ENCODE data around the gene ITPR1. TPM values are rescaled to one million over a fixed set of nuclear protein-coding genes. Genes with fewer than 3 reads are reported as not detected.

Gene ITPR1
- total and polyA plus RNA-seq, 4 donors: 3.7 to 39.4 (median 8.2) TPM

GRCh38 chr3:4647411-4647810, 154.3 kb downstream of the ITPR1 start:
- no peak for DNase-seq (ENCODE audit: low spot score)
- TF ChIP-seq GABPA (IDR thresholded peaks at IDR 0.05 in 1 of 2, conservative IDR thresholded peaks at IDR 0.05 in 1 of 2) (no peak), EGR1 (IDR thresholded peaks at IDR 0.05; ENCODE audit: low read depth in 2 of 2) (no peak), JUND (IDR thresholded peaks at IDR 0.05) (no peak), TAF1 (conservative IDR thresholded peaks at IDR 0.05) (no peak)
- Histone ChIP-seq H3K27me3 (ENCODE audit: control insufficient read depth in 4 of 4, insufficient read depth in 4 of 4, low read length in 3 of 4) (no peaks in the 10 kb centered on the region), H3K9ac (ENCODE audit: low read depth in 1 of 2, low read length in 2 of 2) (no peak overlapping the region), H3K36me3 (ENCODE audit: control insufficient read depth in 4 of 4, insufficient read depth in 3 of 4, low read depth in 1 of 4, low read length in 3 of 4) (peaks cover 1 to 5% (median 3%) of the 10 kb centered on the region in 4 donors), H3K4me1 (ENCODE audit: control insufficient read depth in 4 of 4, insufficient read depth in 4 of 4, low read length in 3 of 4) (no peaks in the 10 kb centered on the region), H3K9me3 (ENCODE audit: control insufficient read depth in 4 of 4, low read length in 3 of 4) (no peaks in the 10 kb centered on the region), H3K4me3 (ENCODE audit: low read depth in 1 of 3, low read length in 3 of 3) (no peak overlapping the region), H3K27ac (ENCODE audit: low read depth in 1 of 2, low read length in 2 of 2) (no peak overlapping the region)
- 97% methylated on average over 2 of the region's 2 CpGs for WGBS

- Histone ChIP-seq H3K9me3 (ENCODE audit: control insufficient read depth in 4 of 4, low read length in 3 of 4) (no peaks in the 10 kb centered on the region), H3K27ac (ENCODE audit: low read depth in 1 of 2, low read length in 2 of 2) (no peak overlapping the region), H3K4me3 (ENCODE audit: low read depth in 1 of 3, low read length in 3 of 3) (no peak overlapping the region), H3K4me1 (ENCODE audit: control insufficient read depth in 4 of 4, insufficient read depth in 4 of 4, low read length in 3 of 4) (peaks cover 0 to 3% (median 1%) of the 10 kb centered on the region in 4 donors), H3K27me3 (ENCODE audit: control insufficient read depth in 4 of 4, insufficient read depth in 4 of 4, low read length in 3 of 4) (no peaks in the 10 kb centered on the region), H3K36me3 (ENCODE audit: control insufficient read depth in 4 of 4, insufficient read depth in 3 of 4, low read depth in 1 of 4, low read length in 3 of 4) (peaks cover 0 to 5% (median 1%) of the 10 kb centered on the region in 4 donors), H3K9ac (ENCODE audit: low read depth in 1 of 2, low read length in 2 of 2) (no peak overlapping the region)
- 50% methylated on average over 17 of the region's 17 CpGs for WGBS
- TF ChIP-seq ZBTB33 (IDR thresholded peaks at IDR 0.05) (no peak), HNF4A (conservative IDR thresholded peaks at IDR 0.05) (peak; percentile 28 to 33)
- DNase-seq (ENCODE audit: low spot score): no peak
Measured at GRCh38 chr3:4655145-4656045, 162.2 kb downstream of the ITPR1 start.

GRCh38 chr3:4656059-4656458, 162.9 kb downstream of the ITPR1 start:
- no peaks in the 10 kb centered on the region for H3K27me3 ChIP-seq (ENCODE audit: control insufficient read depth in 4 of 4, insufficient read depth in 4 of 4, low read length in 3 of 4)
- H3K36me3 ChIP-seq (ENCODE audit: control insufficient read depth in 4 of 4, insufficient read depth in 3 of 4, low read depth in 1 of 4, low read length in 3 of 4): peaks cover 0 to 5% (median 1%) of the 10 kb centered on the region in 4 donors
- TF ChIP-seq SP1 (IDR thresholded peaks at IDR 0.05): no peak
- TF ChIP-seq ZBTB33 (IDR thresholded peaks at IDR 0.05): no peak
- TF ChIP-seq YY1 (IDR thresholded peaks at IDR 0.05): no peak
- peak; percentile 75 for TF ChIP-seq CTCF (IDR thresholded peaks at IDR 0.05; ENCODE audit: low read depth, low read length, missing input control)
- no peak for TF ChIP-seq RXRA (IDR thresholded peaks at IDR 0.05)
- TF ChIP-seq TAF1 (conservative IDR thresholded peaks at IDR 0.05): no peak
- TF ChIP-seq JUND (IDR thresholded peaks at IDR 0.05): no peak
- no peak for TF ChIP-seq EGR1 (IDR thresholded peaks at IDR 0.05; ENCODE audit: low read depth in 2 of 2)
- peak; percentile 91 to 94 for TF ChIP-seq RAD21 (IDR thresholded peaks at IDR 0.05)
- no peak for TF ChIP-seq REST (IDR thresholded peaks at IDR 0.05)
- 31% methylated on average over 6 of the region's 6 CpGs for WGBS
- H3K4me1 ChIP-seq (ENCODE audit: control insufficient read depth in 4 of 4, insufficient read depth in 4 of 4, low read length in 3 of 4): peaks cover 0 to 3% (median 1%) of the 10 kb centered on the region in 4 donors
- no peak overlapping the region for H3K4me3 ChIP-seq (ENCODE audit: low read depth in 1 of 3, low read length in 3 of 3)
- no peaks in the 10 kb centered on the region for H3K9me3 ChIP-seq (ENCODE audit: control insufficient read depth in 4 of 4, low read length in 3 of 4)
- no peak overlapping the region for H3K27ac ChIP-seq (ENCODE audit: low read depth in 1 of 2, low read length in 2 of 2)
- no peak overlapping the region for H3K9ac ChIP-seq (ENCODE audit: low read depth in 1 of 2, low read length in 2 of 2)
- peak; percentile 41 for DNase-seq (ENCODE audit: low spot score)
